ENCODE results near the gene PER3.

- no peak for TF ChIP-seq CTCF (optimal IDR thresholded peaks at IDR 0.05 in 1 of 3, IDR thresholded peaks at IDR 0.05 in 1 of 3, conservative IDR thresholded peaks at IDR 0.05 in 1 of 3; ENCODE audit: extremely low read depth in 1 of 3, insufficient read depth in 2 of 3, low read length in 3 of 3)
- TF ChIP-seq EZH2 (IDR thresholded peaks at IDR 0.05; ENCODE audit: low read length) = no peak
Measured at GRCh38 chr1:7805460-7805859, 21.4 kb downstream of the PER3 start.
